AG04450 (cell line): ENCODE data around the gene SIAE. TPM values are rescaled to one million over a fixed set of nuclear protein-coding genes. Genes with fewer than 3 reads are reported as not detected.

Experiments
- CTCF ChIA-PET: fragments of 300-600, 350-600 bp; formaldehyde crosslinking; extraction: SDS; loops from one replicate; lab custom pipeline; 2022; ENCODE audit warnings: antibody characterized with exemption, inconsistent platforms; lab: Charles Lee
- POLR2A ChIA-PET: fragments of 350-600 bp; formaldehyde crosslinking; extraction: SDS; loops from one replicate; lab custom pipeline; 2021; ENCODE audit warnings: antibody characterized with exemption, inconsistent platforms; lab: Yijun Ruan, JAX
- DNase-seq: peaks from one replicate; pipeline ENCODE4 v3.0.0-alpha.2; 2011; ENCODE audit warnings: low read depth, low spot score
- H3K27ac ChIP-seq: one replicate; pipeline ENCODE4 v1.5.1; 2012; ENCODE audit warnings: low read depth, low read length, control low read depth
- H3K27me3 ChIP-seq: one replicate; pipeline ENCODE4 v1.6.0; 2012; ENCODE audit warnings: low read length; ENCODE audit not compliant: control insufficient read depth, insufficient read depth
- H3K4me3 ChIP-seq: 2 replicates; pipeline ENCODE4 v1.5.1; 2011; ENCODE audit warnings: mild to moderate bottlenecking, low read depth, low read length, control low read depth
- H3K9me3 ChIP-seq: 2 replicates; pipeline ENCODE4 v1.5.1; 2012; ENCODE audit warnings: low read length; ENCODE audit not compliant: control insufficient read depth, insufficient read depth
- polyA plus RNA-seq: library from polyadenylated mRNA; depleted of rRNA; stranded (reverse); fragments of >200 nt; gene quantifications from 2 replicates; pipeline ENCODE4 v1.2.3, GENCODE V29; 2011
- TF ChIP-seq, protein P1 (sequence below): IDR thresholded peaks from 2 replicates; pipeline ENCODE4 v1.5.1; 2011; ENCODE audit warnings: low read depth, low read length, control low read depth, inconsistent platforms

SIAE gene
- polyA plus RNA-seq, 1 experiment = 37.9 TPM

DNA sequence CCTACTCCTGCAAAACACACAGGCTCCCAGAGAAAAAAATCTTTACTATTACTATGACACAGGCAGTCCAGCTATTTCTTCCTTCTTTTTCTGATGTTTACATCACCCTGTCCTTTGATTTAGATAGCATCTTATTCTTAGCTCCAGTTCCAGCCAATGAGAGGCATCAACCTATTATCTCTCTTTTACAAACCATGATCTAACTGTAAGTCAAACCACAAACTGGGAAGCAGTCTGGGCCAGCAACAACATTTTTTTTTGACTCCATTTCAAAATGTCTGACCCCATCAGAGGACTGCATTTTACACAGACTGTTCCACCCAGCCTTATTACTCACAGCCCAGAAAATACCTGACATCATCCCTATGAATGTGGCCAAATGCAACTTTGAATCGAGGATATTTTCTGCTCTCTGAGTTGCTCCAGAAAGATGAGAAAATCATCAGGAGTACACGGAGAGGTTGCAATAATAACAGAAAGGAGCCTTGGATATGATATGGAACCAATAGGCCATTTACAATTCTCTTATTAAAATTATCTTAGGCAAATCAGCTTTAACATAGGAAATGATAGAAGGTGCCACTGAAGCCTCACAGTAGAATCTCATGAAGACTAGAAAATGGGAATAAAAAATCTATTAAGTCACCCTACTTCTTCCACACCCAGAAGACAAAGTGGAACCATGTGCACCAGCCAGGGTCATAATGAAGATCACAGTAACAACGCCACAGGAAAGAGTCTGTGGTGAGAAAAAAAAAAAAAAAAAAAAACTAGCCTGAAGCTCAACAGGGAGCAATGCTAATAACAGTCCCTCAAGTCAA, 29.7 kb downstream of the SIAE start:
- H3K9me3 ChIP-seq = no peaks in the 10 kb centered on the region; the same call in 1 of the 2 replicates
- TF ChIP-seq, protein P1, sequence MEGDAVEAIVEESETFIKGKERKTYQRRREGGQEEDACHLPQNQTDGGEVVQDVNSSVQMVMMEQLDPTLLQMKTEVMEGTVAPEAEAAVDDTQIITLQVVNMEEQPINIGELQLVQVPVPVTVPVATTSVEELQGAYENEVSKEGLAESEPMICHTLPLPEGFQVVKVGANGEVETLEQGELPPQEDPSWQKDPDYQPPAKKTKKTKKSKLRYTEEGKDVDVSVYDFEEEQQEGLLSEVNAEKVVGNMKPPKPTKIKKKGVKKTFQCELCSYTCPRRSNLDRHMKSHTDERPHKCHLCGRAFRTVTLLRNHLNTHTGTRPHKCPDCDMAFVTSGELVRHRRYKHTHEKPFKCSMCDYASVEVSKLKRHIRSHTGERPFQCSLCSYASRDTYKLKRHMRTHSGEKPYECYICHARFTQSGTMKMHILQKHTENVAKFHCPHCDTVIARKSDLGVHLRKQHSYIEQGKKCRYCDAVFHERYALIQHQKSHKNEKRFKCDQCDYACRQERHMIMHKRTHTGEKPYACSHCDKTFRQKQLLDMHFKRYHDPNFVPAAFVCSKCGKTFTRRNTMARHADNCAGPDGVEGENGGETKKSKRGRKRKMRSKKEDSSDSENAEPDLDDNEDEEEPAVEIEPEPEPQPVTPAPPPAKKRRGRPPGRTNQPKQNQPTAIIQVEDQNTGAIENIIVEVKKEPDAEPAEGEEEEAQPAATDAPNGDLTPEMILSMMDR = no peak
- H3K27ac ChIP-seq = peak overlapping the region; percentile 89
- H3K27me3 ChIP-seq = no peaks in the 10 kb centered on the region
- ChIA-PET POLR2A (interaction anchor here (0.5 to 1.4 kb wide), 2 partner anchors 156 to 217 kb away, joined by 3 to 4 read pairs; partner anchors contain the start of gene MSANTD2), CTCF (interaction anchor here (0.5 to 4.8 kb wide), 47 partner anchors 9 to 1777 kb away, joined by 3 to 107 read pairs (median 6); partner anchors contain the start of genes ESAM, NRGN, ROBO3 and SIAE)
- peak; percentile 86 for DNase-seq
- no peak overlapping the region for H3K4me3 ChIP-seq

DNA sequence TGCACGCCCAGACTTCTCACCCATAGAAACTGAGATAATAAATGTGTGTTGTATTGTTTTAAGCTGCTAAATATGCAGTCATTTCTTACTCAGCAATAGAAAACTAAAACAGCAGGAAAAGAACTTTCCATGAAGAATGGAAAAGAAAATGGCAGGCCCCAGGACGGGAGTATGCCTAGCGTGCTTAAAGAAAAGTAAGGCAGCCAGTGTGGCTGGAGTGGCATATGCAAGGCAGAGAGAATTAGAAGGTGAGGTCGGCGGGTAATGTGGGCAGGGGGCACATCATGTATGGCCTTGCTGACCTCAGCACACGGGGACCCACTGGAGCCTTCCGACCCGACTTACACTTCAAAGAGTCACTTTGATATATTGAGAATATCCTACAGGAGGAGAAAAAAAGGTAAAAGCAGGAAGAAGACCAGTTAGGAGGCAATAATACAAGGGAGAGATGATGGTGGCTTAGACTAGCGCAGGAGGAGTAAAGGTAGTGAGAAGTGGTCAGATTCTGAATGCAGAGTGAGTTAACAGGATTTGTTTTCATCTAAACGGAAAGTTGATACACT, 30.4 kb downstream of the SIAE start:
- Histone ChIP-seq H3K9me3 (no peaks in the 10 kb centered on the region; the same call in 1 of the 2 replicates), H3K27me3 (no peaks in the 10 kb centered on the region), H3K27ac (peak overlapping the region; percentile 89), H3K4me3 (no peak overlapping the region; the same call in none of the 2 replicates)
- POLR2A ChIA-PET = interaction anchor here (0.5 to 1.4 kb wide), 2 partner anchors 157 to 218 kb away, joined by 3 to 4 read pairs; partner anchors contain the start of gene MSANTD2
- DNase-seq = no peak
- CTCF ChIA-PET = interaction anchor here (1.1 to 4.8 kb wide), 21 partner anchors 9 to 263 kb away, joined by 3 to 107 read pairs (median 20); partner anchors contain the start of genes ESAM, ROBO3 and TBRG1
- TF ChIP-seq, protein P1 = no peak

DNA sequence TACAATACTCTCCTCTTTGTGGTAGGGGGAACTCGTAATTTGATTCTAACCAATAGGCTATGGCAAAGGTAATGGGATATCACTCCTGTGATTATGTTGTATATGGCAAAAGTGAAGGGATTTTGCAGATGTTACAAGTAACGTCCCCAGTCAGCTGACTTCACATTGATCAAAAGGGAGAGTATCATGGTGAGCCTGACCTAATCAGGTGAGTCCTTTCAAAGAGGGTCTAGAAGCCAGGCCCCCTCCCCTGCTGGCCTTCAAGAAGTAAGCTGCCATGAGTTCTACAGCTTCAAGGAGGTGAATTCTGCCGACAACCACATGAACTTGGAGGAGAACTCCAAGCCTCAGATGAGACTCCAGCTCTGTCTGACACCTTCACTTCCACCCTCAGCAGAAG, 30.9 kb downstream of the SIAE start:
- Histone ChIP-seq H3K27me3 (no peaks in the 10 kb centered on the region), H3K4me3 (no peak overlapping the region), H3K27ac (no peak overlapping the region), H3K9me3 (no peaks in the 10 kb centered on the region; the same call in 1 of the 2 replicates)
- CTCF ChIA-PET = interaction anchor here (1.4 to 4.8 kb wide), 9 partner anchors 10 to 241 kb away, joined by 3 to 107 read pairs (median 29); partner anchors contain the start of genes ESAM and ROBO3
- POLR2A ChIA-PET = interaction anchor here (1.4 kb wide), 1 partner anchor 157 kb away, joined by 4 read pairs; the partner anchor contains the start of gene MSANTD2
- TF ChIP-seq, protein P1 = no peak
- DNase-seq = no peak

DNA sequence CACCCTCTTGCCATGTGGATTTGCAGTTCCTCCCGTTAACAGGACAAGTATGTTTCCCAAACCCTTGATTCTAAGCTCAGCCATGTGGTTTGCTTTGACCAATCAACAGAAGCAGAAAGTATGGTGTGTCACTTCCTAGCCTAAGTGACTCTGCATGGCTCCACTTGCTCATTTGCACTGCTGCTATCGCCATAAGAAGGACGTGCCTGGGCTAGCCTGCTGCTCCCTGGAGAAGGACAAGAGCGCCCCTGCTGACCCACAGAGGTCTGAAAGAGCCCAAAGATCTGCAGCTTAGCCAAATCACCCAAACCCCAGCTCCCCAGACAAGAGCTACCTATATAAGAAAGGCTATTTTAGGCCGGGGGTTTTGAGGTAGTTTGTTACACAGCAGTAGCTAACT, 32.9 kb downstream of the SIAE start:
- Histone ChIP-seq H3K9me3 (no peaks in the 10 kb centered on the region; the same call in 1 of the 2 replicates), H3K27me3 (no peaks in the 10 kb centered on the region), H3K27ac (no peak overlapping the region), H3K4me3 (no peak overlapping the region)
- DNase-seq = no peak
- ChIA-PET POLR2A (interaction anchor here (0.6 to 1.0 kb wide), 2 partner anchors 9 to 1579 kb away, joined by 3 to 5 read pairs; partner anchors contain the start of gene HSPA8), CTCF (interaction anchor here (0.8 to 2.2 kb wide), 5 partner anchors 10 to 225 kb away, joined by 3 to 9 read pairs (median 5); no protein-coding TSS in a partner anchor)
- TF ChIP-seq, protein P1 = no peak
